GM19397 (cell line): ENCODE data around the gene POLR3A.

ENCODE experiments used
- ATAC-seq: cut with Tn5 transposase; IDR thresholded peaks from one replicate; pipeline ENCODE4 v1.9.1; 2021; ENCODE audit warnings: mild to moderate bottlenecking, moderate library complexity; ENCODE audit not compliant: unreplicated experiment

The POLR3A gene

DNA sequence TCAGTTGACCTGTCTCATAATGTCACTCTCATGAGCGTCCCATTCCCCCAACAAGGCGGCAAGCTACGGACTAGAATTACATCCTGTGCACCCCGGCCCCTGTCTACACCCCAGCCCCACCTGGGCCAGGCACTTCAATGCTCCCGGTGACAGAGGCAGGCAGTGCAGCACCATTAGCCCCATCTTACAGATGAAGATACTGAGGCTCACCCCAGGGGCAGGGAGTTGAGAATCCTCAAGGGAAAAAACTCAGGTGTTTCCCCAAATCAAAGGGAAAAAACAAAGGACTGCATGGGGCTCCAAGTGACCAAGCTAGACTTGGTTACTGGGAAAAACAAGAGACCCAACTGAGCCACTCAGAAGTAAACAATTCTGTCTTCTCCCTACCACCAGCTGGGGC lies 107.3 kb downstream of the POLR3A start:
- no peak for ATAC-seq

DNA sequence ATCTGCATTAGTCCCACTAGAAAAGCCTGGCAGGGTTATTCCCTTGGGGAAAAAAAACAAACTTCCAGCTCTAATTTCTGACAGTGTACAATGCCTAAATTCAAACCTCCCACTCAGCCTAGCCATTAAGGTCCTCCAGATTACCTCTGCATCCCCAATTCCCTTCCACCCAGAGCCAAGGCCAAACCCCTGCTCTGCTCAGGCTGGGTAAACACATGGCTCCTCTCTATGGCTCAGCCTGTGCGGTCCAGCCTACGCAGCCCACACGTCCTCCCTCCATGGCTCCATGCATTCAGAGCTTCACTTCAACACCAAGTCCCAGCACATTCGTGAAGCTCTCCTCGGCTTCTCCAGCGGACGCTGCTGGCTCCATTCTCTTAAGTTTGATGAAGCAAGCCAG lies 107.9 kb downstream of the POLR3A start:
- ATAC-seq: no peak

DNA sequence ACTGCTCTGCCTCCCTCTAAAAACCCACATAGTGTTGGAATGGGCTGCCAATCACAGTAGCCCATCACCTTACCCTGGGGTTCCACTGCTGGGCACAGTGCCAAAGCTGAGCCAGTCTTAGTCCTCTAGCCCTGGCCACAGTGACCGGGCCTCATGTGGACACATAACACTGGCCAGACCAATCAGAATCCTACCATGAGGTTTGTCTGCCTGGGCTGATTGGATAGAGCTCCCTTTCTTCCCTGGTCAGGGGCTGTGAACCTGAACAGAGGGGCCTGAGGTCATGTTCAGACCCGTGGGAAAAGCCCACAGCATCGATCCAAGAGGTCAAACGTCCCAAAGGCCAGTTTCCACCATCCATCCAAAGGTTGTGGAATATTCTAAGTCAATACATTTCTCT lies 108.8 kb downstream of the POLR3A start:
- no peak for ATAC-seq

DNA sequence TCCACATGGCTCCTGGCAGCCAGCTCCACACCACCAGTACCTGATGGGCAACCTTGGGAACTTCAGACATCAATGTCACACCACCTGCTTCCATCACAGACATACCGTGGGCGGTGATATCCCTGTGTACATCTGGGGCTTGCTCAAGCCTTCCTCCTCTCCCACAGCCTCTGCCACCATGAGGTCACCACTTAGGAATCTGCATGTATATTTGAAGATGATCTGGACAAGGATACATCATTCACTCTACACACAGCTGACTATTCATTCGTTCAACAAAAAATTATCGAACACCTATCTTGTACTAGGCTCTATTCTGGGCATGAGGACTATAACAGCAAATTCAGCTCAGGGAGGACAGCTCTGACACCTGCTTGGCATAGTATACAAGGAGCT lies 109.6 kb downstream of the POLR3A start:
- ATAC-seq: no peak
